Left lung (tissue), 10 donors: Measurements from ENCODE around the gene TEX19. TPM values are rescaled to one million over a fixed set of nuclear protein-coding genes. Genes with fewer than 3 reads are reported as not detected.
"Not testable (repeated sequence)": the region's sequence is repeated elsewhere in the genome, so short reads cannot be mapped to it uniquely, and the experiment has no call there.

Experiments
- ATAC-seq: fragments of 200-7000 bp; cut with Tn5 transposase; one replicate; pipeline ENCODE4 v1.9.1; 2020; ENCODE audit warnings: moderate library complexity
- DNase-seq, 4 donors: peaks; one replicate each; pipeline ENCODE4 v3.0.0-alpha.2; 2013 to 2020
- H3K27ac ChIP-seq, 2 donors: fragments of 200-600 bp; sonication (generic) in 1 of 2; one replicate each; pipeline versions ENCODE4 v1.5.0 to v1.8.0; 2020 to 2021
- H3K27me3 ChIP-seq, 2 donors: fragments of 200-600 bp; sonication (generic) in 1 of 2; one replicate each; pipeline versions ENCODE4 v1.5.0 to v1.8.0; 2020 to 2021
- H3K36me3 ChIP-seq, 2 donors: fragments of 200-600 bp; sonication (generic) in 1 of 2; one replicate each; pipeline versions ENCODE4 v1.5.0 to v1.8.0; 2020 to 2021
- H3K4me1 ChIP-seq, 2 donors: fragments of 200-600 bp; one replicate each; pipeline ENCODE4 v1.8.0; 2021
- H3K4me3 ChIP-seq, 2 donors: fragments of 200-600 bp; sonication (generic) in 1 of 2; one replicate each; pipeline versions ENCODE4 v1.5.0 to v1.8.0; 2020 to 2021; ENCODE audit warnings: mild to moderate bottlenecking in 1 of 2
- H3K9me3 ChIP-seq, 2 donors: fragments of 200-600 bp; sonication (generic) in 1 of 2; one replicate each; pipeline versions ENCODE4 v1.5.0 to v1.8.0; 2020 to 2021
- CTCF ChIP-seq, 2 donors: fragments of 200-600 bp; sonication (generic) in 1 of 2; IDR thresholded peaks; one replicate each; pipeline versions ENCODE4 v1.5.0 to v1.8.0; 2021; ENCODE audit warnings: antibody characterized with exemption in 2 of 2
- intact Hi-C, 2 donors: fragments of 100-400 bp; cut with DNase I; formaldehyde crosslinking; loops; one replicate each; pipeline versions ENCODE4 v1.11.2 to v1.14.2; 2022
- polyA plus RNA-seq, 6 donors: library from polyadenylated mRNA; unstranded; fragments of 120-200 nt; gene quantifications; one replicate each; pipeline ENCODE4 v1.2.1, GENCODE V29; 2013; ENCODE audit not compliant: insufficient read length in 6 of 6
- total RNA-seq, 2 donors: library from RNA; stranded (reverse); fragmentation: NEBNext Ultra II Directional; extraction: Animal tissue kit (Norgen Biotek cat#: 25700); gene quantifications; one replicate each; pipeline ENCODE4 v1.2.1, GENCODE V29; 2021
- donor health status: DM: no; HTN: yes; CAD: no.
- donor health status: DM: no; HTN: no; CAD: no.

TEX19 gene
- total and polyA plus RNA-seq, 8 donors = 0.07 TPM; not detected in 7

GRCh38 chr17:82346342-82347300, 12.4 kb upstream of the TEX19 start:
- Histone ChIP-seq H3K4me1 (peaks cover 0 to under 1% of the 10 kb centered on the region in 2 donors), H3K36me3 (no peaks in the 10 kb centered on the region), H3K27ac (no peak overlapping the region), H3K27me3 (peaks cover 0 to 20% of the 10 kb centered on the region in 2 donors), H3K4me3 (no peak overlapping the region), H3K9me3 (no peaks in the 10 kb centered on the region)
- DNase-seq (no peak), ATAC-seq (no peak)
- no peak for TF ChIP-seq CTCF (IDR thresholded peaks at IDR 0.05)
- intact Hi-C loops = no loop called here

- not testable (repeated sequence) for H3K4me1 ChIP-seq
Measured at GRCh38 chr17:82347994-82348393, 11.1 kb upstream of the TEX19 start.

GRCh38 chr17:82348434-82348833, 10.6 kb upstream of the TEX19 start:
- peaks cover 0 to 20% of the 10 kb centered on the region in 2 donors for H3K27me3 ChIP-seq
- H3K36me3 ChIP-seq = no peaks in the 10 kb centered on the region
- H3K4me3 ChIP-seq = no peak overlapping the region
- TF ChIP-seq CTCF (IDR thresholded peaks at IDR 0.05) = no peak
- H3K9me3 ChIP-seq = no peaks in the 10 kb centered on the region
- no peak overlapping the region for H3K27ac ChIP-seq
- ATAC-seq (no peak), DNase-seq (no peak)
- peaks cover 5 to 6% of the 10 kb centered on the region in 2 donors for H3K4me1 ChIP-seq
- intact Hi-C loops = no loop called here

More at GRCh38 chr17:82347994-82348393, 11.1 kb upstream of the TEX19 start:
- H3K36me3 ChIP-seq, DNase-seq, H3K27ac ChIP-seq, intact Hi-C loops, ATAC-seq, H3K4me3 ChIP-seq, H3K9me3 ChIP-seq: not testable (repeated sequence)
- H3K27me3 ChIP-seq = peaks cover 0 to 20% of the 10 kb centered on the region in 2 donors

GRCh38 chr17:82348866-82349265, 10.2 kb upstream of the TEX19 start:
- Histone ChIP-seq H3K36me3 (no peaks in the 10 kb centered on the region), H3K4me3 (no peak overlapping the region), H3K4me1 (peaks cover 5 to 6% of the 10 kb centered on the region in 2 donors), H3K27me3 (peaks cover 0 to 22% of the 10 kb centered on the region in 2 donors), H3K27ac (no peak overlapping the region), H3K9me3 (no peaks in the 10 kb centered on the region)
- no peak for TF ChIP-seq CTCF (IDR thresholded peaks at IDR 0.05)
- DNase-seq (no peak), ATAC-seq (no peak)
- intact Hi-C loops = no loop called here

- TF ChIP-seq CTCF (IDR thresholded peaks at IDR 0.05) = no peak
- ATAC-seq (no peak), DNase-seq (no peak)
- Histone ChIP-seq H3K4me3 (no peak overlapping the region), H3K27me3 (peaks cover 0 to 26% of the 10 kb centered on the region in 2 donors), H3K4me1 (peaks cover 5 to 6% of the 10 kb centered on the region in 2 donors), H3K27ac (no peak overlapping the region), H3K9me3 (no peaks in the 10 kb centered on the region), H3K36me3 (no peaks in the 10 kb centered on the region)
- intact Hi-C loops = no loop called here
Measured at GRCh38 chr17:82349287-82349701, 9.8 kb upstream of the TEX19 start.
